ENCODE results near the gene HIPK3. TPM values are rescaled to one million over a fixed set of nuclear protein-coding genes. Genes with fewer than 3 reads are reported as not detected.
A peak's percentile ranks its signal among the peaks of the same experiment; 100 is the strongest.
"Not testable (repeated sequence)": the region's sequence is repeated elsewhere in the genome, so short reads cannot be mapped to it uniquely, and the experiment has no call there.

The HIPK3 gene
- total RNA-seq (2014; rRNA removed; shearing (Covaris generic); ENCODE audit: low replicate concordance): 36.4 and 47.7 TPM in 2 replicates

- Histone ChIP-seq H3K4me3 (peak within 1 kb of the TSS; percentile 84), H3K27me3 (no peaks in the 10 kb centered on the region), H3K36me3 (0 out of 2 replicates have a peak, but pooled peaks cover 4% of the 10 kb centered on the region), H3K9me3 (no peaks in the 10 kb centered on the region)
- peak; percentile 88 for DNase-seq
Observed at GRCh38 chr11:33257160-33257896, at the start of gene HIPK3. TSS of gene HIPK3 (plus strand) at chr11:33257381.

- no peaks in the 10 kb centered on the region for H3K9me3 ChIP-seq
- no peaks in the 10 kb centered on the region for H3K27me3 ChIP-seq
- no peak for DNase-seq
- no peaks in the 10 kb centered on the region for H3K36me3 ChIP-seq
- H3K4me3 ChIP-seq: no peak overlapping the region
Observed at GRCh38 chr11:33207408-33207985, 49.7 kb upstream of the HIPK3 start.

GRCh38 chr11:33208150-33208549 is 49.0 kb upstream of the HIPK3 start:
- Histone ChIP-seq H3K4me3 (no peak overlapping the region), H3K27me3 (no peaks in the 10 kb centered on the region), H3K36me3 (no peaks in the 10 kb centered on the region), H3K9me3 (no peaks in the 10 kb centered on the region)
- no peak for DNase-seq

GRCh38 chr11:33211153-33211552 is 46.0 kb upstream of the HIPK3 start:
- Histone ChIP-seq H3K9me3 (peaks cover 2% of the 10 kb centered on the region; the same call in 1 of the 2 replicates), H3K27me3 (no peaks in the 10 kb centered on the region), H3K36me3 (no peaks in the 10 kb centered on the region), H3K4me3 (no peak overlapping the region)
- no peak for DNase-seq

GRCh38 chr11:33211580-33211979 is 45.6 kb upstream of the HIPK3 start:
- Histone ChIP-seq H3K27me3 (no peaks in the 10 kb centered on the region), H3K36me3 (no peaks in the 10 kb centered on the region)
- no peak for DNase-seq

DNA sequence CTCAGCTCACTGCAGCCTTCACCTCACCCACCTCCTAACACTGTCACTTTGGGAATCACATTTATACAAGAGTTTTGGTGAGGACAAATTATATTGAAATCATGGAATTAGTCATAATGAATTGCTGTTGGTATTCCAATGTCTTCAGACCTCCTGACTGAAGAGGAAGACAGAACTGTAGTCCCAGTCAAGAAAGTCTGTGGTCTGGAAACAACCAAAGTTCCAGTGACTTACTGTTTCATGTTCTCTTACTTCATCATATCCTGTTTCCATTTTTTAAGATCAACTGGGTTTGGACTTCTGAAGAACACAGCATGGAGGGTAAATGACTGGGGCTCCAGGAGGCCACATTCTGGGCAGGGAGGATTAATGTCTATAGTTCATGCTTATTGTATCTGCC is 43.0 kb upstream of the HIPK3 start:
- DNase-seq: no peak
- no peaks in the 10 kb centered on the region for H3K36me3 ChIP-seq
- H3K27me3 ChIP-seq: no peaks in the 10 kb centered on the region
- H3K4me3 ChIP-seq: no peak overlapping the region
- H3K9me3 ChIP-seq: peaks cover 5% of the 10 kb centered on the region; the same call in 1 of the 2 replicates

More at GRCh38 chr11:33211580-33211979, 45.6 kb upstream of the HIPK3 start:
- Histone ChIP-seq H3K4me3 (no peak overlapping the region), H3K9me3 (peaks cover 3% of the 10 kb centered on the region; the same call in 1 of the 2 replicates)

- no peak for DNase-seq
- no peaks in the 10 kb centered on the region for H3K27me3 ChIP-seq
- H3K36me3 ChIP-seq: no peaks in the 10 kb centered on the region
- H3K4me3 ChIP-seq: no peak overlapping the region
- peaks cover 5% of the 10 kb centered on the region; the same call in 1 of the 2 replicates for H3K9me3 ChIP-seq
Observed at GRCh38 chr11:33214767-33215166, 42.4 kb upstream of the HIPK3 start.

GRCh38 chr11:33216676-33217075 is 40.5 kb upstream of the HIPK3 start:
- not testable (repeated sequence) for H3K9me3 ChIP-seq, H3K27me3 ChIP-seq, DNase-seq, H3K4me3 ChIP-seq, H3K36me3 ChIP-seq

DNA sequence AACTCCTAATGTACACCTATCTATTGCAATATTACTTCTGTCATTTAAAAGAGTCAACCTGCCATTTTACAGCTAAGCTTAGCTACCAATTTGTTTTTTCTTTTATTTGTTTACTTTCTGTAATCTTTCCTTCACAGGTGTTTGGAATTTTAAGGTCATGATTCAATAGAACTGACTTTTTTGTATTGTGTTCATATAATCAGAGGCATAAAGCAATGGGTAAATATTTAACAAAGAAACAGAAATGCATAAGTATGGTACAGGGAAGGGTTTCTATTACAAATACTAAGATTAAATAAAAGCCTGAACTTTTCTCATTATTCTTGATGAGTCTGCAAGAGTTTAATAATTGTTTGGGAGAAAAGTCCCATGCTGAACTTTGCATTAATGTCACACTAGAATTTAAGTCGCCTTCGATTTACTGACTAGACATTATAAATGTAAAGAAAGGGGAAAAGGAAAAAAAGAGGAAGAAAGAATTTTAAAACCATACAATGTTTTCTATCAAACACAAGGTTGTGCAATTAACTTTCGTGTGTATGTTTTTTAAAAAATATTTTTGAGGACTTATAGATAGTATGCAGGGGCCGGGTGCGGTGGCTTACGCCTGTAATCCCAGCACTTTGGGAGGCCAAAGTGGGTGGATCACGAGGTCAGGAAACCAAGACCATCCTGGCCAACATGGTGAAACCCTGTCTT is 35.0 kb upstream of the HIPK3 start:
- DNase-seq: no peak
- Histone ChIP-seq H3K4me3 (no peak overlapping the region), H3K27me3 (no peaks in the 10 kb centered on the region), H3K36me3 (no peaks in the 10 kb centered on the region), H3K9me3 (no peaks in the 10 kb centered on the region)

DNA sequence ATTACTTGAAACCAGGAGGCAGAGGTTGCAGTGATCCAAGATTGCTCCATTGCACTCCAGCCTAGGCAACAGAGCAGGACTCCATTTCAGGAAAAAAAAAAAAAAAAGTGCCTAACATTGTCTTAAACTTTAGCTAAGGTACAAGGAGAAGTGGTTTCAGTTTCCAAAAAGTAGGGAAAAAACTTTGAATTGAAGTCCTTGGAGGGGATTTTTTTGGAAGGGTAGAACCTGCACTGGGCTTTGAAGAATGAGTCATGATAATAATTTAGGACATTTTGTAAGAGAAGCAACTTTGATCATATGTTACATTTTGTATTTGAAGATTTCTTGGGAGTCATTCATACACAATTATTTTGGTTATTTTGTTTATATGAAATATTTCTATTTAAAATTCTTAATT is 31.8 kb upstream of the HIPK3 start:
- Histone ChIP-seq H3K4me3 (no peak overlapping the region), H3K9me3 (no peaks in the 10 kb centered on the region), H3K27me3 (no peaks in the 10 kb centered on the region), H3K36me3 (no peaks in the 10 kb centered on the region)
- DNase-seq: no peak

DNA sequence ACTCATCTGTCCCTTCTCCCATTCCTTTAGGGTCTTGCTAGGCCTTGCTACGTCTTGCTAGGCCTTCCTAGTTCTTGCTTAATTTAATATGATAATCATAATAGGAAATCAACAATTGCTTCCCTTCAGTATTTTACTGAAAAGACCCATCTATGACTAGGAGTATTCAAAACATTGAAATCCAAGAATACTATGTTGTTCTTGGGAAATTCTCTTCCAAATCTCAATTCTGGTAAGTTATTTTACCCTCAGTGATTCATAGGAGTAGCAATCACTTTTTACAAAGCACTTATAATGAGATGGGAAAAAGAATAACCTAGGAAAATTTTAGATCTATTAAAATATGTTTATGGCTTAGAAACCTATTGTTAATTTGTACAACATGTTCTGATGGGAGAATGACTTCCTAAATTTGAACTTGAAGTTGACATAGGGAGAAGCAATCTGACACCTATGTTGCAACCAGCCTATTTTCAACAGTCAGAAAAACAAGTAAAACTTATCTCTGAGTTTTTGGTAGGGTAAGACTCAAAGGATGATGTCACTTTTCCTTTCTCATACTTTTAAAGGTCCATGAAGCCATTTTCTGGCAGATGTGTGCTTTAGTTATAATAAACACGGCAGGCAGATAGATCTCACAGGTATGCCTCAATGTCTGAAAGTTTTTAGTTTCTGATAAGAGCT is 29.5 kb upstream of the HIPK3 start:
- no peaks in the 10 kb centered on the region for H3K27me3 ChIP-seq
- no peaks in the 10 kb centered on the region for H3K9me3 ChIP-seq
- no peaks in the 10 kb centered on the region for H3K36me3 ChIP-seq
- DNase-seq: no peak
- H3K4me3 ChIP-seq: no peak overlapping the region

DNA sequence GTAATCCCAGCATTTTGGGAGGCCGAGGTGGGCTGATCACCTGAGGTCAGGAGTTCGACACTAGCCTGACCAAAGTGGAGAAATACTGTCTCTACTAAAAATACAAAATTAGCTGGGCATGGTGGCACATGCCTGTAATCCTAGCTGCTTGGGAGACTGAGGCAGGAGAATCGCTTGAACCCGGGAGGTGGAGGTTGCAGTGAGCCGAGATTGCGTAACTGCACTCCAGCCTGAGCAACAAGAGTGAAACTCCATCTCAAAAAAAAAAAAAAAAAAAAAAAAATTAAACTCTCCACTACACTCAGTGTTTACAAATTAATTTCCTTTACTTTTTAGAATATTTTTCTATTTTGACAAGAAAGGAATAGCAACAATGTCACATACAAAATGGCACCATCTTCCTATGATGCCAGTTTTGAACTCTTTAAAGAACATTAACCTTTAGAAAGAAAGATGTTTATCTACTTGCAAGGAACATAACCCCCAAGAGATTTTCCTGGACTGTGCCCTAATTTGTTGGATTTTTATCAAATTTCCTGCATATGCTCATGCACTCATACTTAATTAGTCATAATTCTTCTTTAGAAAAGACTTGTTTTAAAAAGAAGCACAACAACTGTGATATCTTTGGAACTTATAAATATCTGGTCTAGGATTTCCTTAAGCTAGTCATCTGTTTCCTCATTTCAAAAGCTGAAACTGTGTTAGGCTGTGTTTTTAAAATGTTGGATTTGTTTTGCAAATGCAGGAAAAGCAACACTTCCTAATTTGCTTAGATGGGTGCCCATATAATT is 22.6 kb upstream of the HIPK3 start:
- Histone ChIP-seq H3K36me3 (no peaks in the 10 kb centered on the region), H3K9me3 (no peaks in the 10 kb centered on the region), H3K27me3 (no peaks in the 10 kb centered on the region), H3K4me3 (no peak overlapping the region)
- DNase-seq: no peak

GRCh38 chr11:33237039-33237597 is 20.1 kb upstream of the HIPK3 start:
- H3K4me3 ChIP-seq: no peak overlapping the region
- DNase-seq: no peak
- no peaks in the 10 kb centered on the region for H3K9me3 ChIP-seq
- 0 out of 2 replicates have a peak, but pooled peaks cover under 1% of the 10 kb centered on the region for H3K27me3 ChIP-seq
- no peaks in the 10 kb centered on the region for H3K36me3 ChIP-seq

DNA sequence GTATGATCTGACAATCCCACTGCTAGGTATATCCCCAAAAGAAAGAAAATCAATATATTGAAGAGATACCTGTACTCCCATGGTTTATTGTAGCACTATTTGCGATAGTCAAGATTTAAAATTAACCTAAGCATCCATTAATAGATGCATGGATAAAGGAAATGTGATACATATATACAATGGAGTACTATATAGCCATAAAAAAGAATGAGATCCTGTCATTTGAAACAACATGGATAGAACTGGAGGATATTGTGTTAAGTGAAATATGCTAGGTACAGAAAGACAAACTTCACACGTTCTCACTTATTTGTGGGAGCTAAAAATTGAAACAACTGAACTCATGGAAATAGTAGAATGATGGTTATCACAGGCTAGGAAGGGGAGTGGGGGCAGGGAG is 14.6 kb upstream of the HIPK3 start:
- DNase-seq: no peak
- Histone ChIP-seq H3K9me3 (peaks cover 2% of the 10 kb centered on the region; the same call in 1 of the 2 replicates), H3K4me3 (no peak overlapping the region), H3K36me3 (no peaks in the 10 kb centered on the region), H3K27me3 (0 out of 2 replicates have a peak, but pooled peaks cover 5% of the 10 kb centered on the region)

DNA sequence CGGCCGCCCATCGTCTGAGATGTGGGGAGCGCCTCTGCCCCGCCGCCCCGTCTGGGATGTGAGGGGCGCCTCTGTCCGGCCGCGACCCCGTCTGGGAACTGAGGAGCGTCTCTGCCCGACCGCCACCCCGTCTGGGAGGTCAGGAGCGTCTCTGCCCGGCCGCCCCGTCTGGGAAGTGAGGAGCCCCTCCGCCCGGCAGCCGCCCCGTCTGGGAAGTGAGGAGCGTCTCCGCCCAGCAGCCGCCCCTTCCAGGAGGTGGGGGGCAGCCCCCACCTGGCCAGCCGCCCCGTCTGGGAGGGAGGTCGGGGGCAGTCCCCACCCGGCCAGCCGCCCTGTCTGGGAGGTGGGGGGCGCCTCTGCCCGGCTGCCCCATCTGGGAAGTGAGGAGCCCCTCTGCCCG is 13.5 kb upstream of the HIPK3 start:
- DNase-seq, H3K9me3 ChIP-seq, H3K27me3 ChIP-seq, H3K4me3 ChIP-seq, H3K36me3 ChIP-seq: not testable (repeated sequence)

GRCh38 chr11:33248416-33248971 is 8.7 kb upstream of the HIPK3 start:
- Histone ChIP-seq H3K36me3 (no peaks in the 10 kb centered on the region), H3K9me3 (no peaks in the 10 kb centered on the region), H3K4me3 (no peak overlapping the region), H3K27me3 (no peaks in the 10 kb centered on the region; the same call in 1 of the 2 replicates)
- no peak for DNase-seq

All from MG63 (cell line).